H1 (cell line): ENCODE results near the gene JMJD1C.

Experiments used
- EP300 ChIP-seq, 2 experiments: IDR thresholded peaks; 1 replicate in 1 of 2; 2 replicates in 1 of 2; pipeline ENCODE4 v1.6.1; 2011 to 2012; ENCODE audit warnings: low read depth in 2 of 2, low read length in 2 of 2, mild to moderate bottlenecking in 2 of 2, borderline replicate concordance in 1 of 2, inconsistent platforms in 1 of 2, moderate library complexity in 1 of 2
- JUN ChIP-seq: IDR thresholded peaks from 2 replicates; pipeline ENCODE4 v1.6.1; 2011; ENCODE audit warnings: low read depth, mild to moderate bottlenecking, improper control_type of control experiment, low read length
- NRF1 ChIP-seq: IDR thresholded peaks from 2 replicates; pipeline ENCODE4 v1.6.1; 2011; ENCODE audit warnings: mild to moderate bottlenecking, low read depth, low read length, improper control_type of control experiment
- POLR2A ChIP-seq, 2 experiments: IDR thresholded peaks; 1 replicate in 1 of 2; 2 replicates in 1 of 2; pipeline ENCODE4 v1.6.1; 2011; ENCODE audit warnings: low read depth in 2 of 2, low read length in 2 of 2, mild to moderate bottlenecking in 2 of 2; ENCODE audit errors: control extremely low read depth in 1 of 2
- RAD21 ChIP-seq, 2 experiments: IDR thresholded peaks in 1 of 2; conservative IDR thresholded peaks in 1 of 2; 2 replicates each; pipeline ENCODE4 v1.6.1; 2011; ENCODE audit warnings: low read depth in 2 of 2, low read length in 2 of 2, improper control_type of control experiment in 1 of 2, inconsistent platforms in 1 of 2, mild to moderate bottlenecking in 1 of 2, moderate library complexity in 1 of 2
- TF ChIP-seq, protein P1 (sequence below), 3 experiments: IDR thresholded peaks; 1 replicate in 2 of 3; 2 replicates in 1 of 3; pipeline versions ENCODE4 v1.5.1 to v1.6.1; 2011; ENCODE audit warnings: low read length in 3 of 3, mild to moderate bottlenecking in 3 of 3, inconsistent platforms in 2 of 3, low read depth in 1 of 3, moderate library complexity in 1 of 3; ENCODE audit not compliant: insufficient read depth in 1 of 3; ENCODE audit errors: control extremely low read depth in 1 of 3
- TF ChIP-seq, protein P2 (sequence below): IDR thresholded peaks from 2 replicates; pipeline ENCODE4 v1.6.1; 2011; ENCODE audit warnings: low read depth, mild to moderate bottlenecking, low read length; ENCODE audit not compliant: insufficient read depth
- TF ChIP-seq, protein P3 (sequence below): IDR thresholded peaks from 2 replicates; pipeline ENCODE4 v1.6.1; 2012; ENCODE audit warnings: inconsistent platforms
- TF ChIP-seq, protein P4 (sequence below): IDR thresholded peaks from 2 replicates; pipeline ENCODE4 v1.6.1; 2011; ENCODE audit warnings: low read length, improper control_type of control experiment

DNA sequence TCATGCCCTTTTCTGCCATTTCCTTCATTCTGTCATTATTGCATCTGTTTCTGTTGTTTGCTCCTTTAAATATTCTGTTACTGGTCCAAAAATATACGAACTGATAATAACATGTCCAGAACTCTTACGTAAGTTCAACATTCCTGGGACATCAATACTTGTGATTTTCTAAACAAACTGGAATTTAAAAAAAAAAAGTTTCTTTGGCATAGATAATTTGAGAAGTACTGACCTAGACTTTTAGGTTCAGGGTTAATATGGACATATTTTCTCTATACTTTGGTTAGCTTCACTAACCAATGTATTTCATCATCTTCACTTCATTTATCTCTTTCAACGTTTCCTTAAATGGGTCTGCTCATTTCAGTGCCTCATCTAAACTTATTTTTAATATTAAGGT, 147.3 kb downstream of the JMJD1C start:
- TF ChIP-seq, protein P1, sequence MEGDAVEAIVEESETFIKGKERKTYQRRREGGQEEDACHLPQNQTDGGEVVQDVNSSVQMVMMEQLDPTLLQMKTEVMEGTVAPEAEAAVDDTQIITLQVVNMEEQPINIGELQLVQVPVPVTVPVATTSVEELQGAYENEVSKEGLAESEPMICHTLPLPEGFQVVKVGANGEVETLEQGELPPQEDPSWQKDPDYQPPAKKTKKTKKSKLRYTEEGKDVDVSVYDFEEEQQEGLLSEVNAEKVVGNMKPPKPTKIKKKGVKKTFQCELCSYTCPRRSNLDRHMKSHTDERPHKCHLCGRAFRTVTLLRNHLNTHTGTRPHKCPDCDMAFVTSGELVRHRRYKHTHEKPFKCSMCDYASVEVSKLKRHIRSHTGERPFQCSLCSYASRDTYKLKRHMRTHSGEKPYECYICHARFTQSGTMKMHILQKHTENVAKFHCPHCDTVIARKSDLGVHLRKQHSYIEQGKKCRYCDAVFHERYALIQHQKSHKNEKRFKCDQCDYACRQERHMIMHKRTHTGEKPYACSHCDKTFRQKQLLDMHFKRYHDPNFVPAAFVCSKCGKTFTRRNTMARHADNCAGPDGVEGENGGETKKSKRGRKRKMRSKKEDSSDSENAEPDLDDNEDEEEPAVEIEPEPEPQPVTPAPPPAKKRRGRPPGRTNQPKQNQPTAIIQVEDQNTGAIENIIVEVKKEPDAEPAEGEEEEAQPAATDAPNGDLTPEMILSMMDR (IDR thresholded peaks at IDR 0.05; ENCODE audit: control extremely low read depth in 1 of 3, insufficient read depth in 1 of 3, low read depth in 1 of 3, low read length in 3 of 3) = no peak
- TF ChIP-seq POLR2A (IDR thresholded peaks at IDR 0.05; ENCODE audit: control extremely low read depth in 1 of 2, low read depth in 2 of 2, low read length in 2 of 2) (no peak), EP300 (IDR thresholded peaks at IDR 0.05; ENCODE audit: borderline replicate concordance in 1 of 2, low read depth in 2 of 2, low read length in 2 of 2) (no peak), JUN (no peak), RAD21 (IDR thresholded peaks at IDR 0.05 in 1 of 2, conservative IDR thresholded peaks at IDR 0.05 in 1 of 2; ENCODE audit: low read depth in 2 of 2, low read length in 2 of 2) (no peak), NRF1 (no peak)
- TF ChIP-seq, protein P2, sequence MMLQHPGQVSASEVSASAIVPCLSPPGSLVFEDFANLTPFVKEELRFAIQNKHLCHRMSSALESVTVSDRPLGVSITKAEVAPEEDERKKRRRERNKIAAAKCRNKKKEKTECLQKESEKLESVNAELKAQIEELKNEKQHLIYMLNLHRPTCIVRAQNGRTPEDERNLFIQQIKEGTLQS = no peak
- TF ChIP-seq, protein P3, sequence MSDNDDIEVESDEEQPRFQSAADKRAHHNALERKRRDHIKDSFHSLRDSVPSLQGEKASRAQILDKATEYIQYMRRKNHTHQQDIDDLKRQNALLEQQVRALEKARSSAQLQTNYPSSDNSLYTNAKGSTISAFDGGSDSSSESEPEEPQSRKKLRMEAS = no peak
- TF ChIP-seq, protein P4, sequence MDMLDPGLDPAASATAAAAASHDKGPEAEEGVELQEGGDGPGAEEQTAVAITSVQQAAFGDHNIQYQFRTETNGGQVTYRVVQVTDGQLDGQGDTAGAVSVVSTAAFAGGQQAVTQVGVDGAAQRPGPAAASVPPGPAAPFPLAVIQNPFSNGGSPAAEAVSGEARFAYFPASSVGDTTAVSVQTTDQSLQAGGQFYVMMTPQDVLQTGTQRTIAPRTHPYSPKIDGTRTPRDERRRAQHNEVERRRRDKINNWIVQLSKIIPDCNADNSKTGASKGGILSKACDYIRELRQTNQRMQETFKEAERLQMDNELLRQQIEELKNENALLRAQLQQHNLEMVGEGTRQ = no peak
